Astrocyte of the hippocampus (primary cell): Measurements from ENCODE around the gene EVC2.
"Not testable (repeated sequence)": the region's sequence is repeated elsewhere in the genome, so short reads cannot be mapped to it uniquely, and the experiment has no call there.

Experiments used
- DNase-seq: peaks from one replicate; pipeline ENCODE4 v3.0.0; 2011; ENCODE audit warnings: low read depth, low spot score

The EVC2 gene

DNA sequence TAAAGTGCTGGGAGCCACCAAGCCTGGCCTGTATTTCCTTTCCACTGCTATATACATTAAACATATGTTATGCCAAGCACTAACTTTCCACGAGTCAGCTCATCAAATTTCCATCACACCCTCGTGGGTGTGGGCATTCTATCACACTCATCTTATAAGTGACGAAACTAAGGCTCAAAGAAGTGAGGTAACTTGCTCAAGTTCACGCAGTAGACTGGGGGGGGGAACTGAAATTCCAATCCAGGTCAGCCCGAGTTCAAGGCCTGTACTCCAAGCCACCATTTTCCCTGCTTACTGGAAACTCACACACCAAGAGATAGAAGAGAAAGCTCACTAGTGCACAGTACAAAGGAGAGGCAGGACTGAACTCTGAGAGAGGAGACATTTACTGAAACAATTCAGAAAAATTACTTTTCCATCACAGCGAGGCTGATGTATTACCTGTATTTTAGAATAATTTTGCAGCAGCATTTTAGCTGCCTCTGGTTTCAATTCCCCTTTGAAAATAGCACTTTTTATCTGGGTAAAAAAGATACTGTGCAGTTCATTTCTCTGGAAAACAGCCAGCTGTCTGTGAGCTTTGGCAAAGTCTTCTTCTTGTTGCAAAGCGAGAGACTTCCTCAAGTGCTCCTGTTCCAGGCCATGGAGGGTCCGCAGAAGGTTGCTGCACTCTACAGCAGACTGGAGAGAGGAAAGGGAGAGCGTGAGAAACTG lies 76.8 kb downstream of the EVC2 start:
- no peak for DNase-seq

DNA sequence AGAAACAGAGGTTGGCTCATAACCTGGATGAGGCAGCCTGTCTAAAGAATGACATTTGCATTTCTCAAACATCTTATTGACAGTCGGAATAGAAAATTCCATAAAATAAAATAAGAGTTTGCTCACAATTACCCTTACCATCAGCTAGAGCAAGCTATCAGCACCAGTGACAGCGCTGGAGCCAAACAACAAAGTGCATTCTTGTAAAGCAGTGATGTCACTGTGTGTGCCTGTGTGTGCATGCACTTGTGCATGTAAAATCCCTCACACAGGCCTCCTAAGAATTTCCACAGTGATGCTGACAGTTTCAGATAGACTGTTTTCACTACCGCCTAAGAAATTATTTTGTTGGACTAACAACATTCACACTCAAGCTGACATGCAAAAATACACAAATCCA lies 77.6 kb downstream of the EVC2 start:
- DNase-seq = no peak

DNA sequence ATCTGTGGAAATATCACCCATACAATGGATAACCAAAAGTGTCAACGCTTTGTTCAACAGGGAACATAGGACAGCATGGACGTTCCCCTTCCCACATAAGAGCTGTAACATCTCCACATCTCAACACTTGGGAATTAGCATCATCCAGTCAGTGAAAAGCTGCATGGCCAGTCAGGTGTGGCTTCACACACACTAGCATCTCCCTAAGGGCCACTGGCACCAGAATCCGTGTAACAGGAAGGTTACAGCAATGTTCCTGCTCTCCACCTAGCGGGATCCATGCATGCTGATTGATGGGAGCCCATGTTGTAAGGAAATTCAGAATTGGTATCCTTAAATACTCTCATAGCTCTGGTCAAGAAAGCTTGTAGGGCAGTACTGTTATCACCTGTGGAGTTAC lies 78.8 kb downstream of the EVC2 start:
- DNase-seq = no peak

DNA sequence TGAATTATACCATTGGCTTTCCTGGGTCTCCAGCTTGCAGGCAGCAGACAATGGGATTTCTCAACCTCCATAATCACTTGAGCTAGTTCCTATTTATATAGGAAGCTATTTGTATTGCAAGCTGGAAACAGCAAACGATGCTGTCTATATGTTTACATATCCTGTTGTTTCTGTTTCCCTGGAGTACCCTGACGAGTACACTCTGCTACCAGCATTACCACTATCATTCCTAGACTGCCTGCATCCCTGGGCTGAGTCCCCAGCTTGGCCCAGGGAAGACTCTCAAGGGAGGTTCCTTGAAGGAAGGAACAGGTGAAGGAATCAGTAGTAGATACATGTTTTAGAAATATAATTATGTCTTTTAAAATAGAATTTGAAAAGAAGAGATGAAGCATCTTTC lies 81.4 kb downstream of the EVC2 start:
- no peak for DNase-seq

DNA sequence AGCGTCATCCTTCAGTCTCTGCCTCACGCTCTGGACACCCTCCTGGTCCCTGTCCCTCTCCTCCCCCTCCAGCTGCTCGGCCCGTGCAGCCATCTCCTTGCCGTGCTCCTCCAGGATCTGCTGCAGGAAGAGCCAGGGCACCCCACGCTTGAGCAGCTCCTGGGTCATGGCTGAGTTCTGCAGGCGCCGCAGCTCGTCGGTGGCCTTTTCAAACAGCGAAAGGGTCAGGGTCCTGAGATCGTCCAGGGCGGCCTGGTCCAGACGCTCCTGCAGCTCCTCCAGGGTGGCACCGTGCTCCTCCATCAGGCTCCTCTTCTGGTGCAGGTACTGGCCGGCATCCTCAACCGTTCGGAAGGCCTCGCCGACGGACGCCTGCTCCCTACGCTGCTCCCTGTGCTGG lies 85.8 kb downstream of the EVC2 start:
- DNase-seq = no peak

DNA sequence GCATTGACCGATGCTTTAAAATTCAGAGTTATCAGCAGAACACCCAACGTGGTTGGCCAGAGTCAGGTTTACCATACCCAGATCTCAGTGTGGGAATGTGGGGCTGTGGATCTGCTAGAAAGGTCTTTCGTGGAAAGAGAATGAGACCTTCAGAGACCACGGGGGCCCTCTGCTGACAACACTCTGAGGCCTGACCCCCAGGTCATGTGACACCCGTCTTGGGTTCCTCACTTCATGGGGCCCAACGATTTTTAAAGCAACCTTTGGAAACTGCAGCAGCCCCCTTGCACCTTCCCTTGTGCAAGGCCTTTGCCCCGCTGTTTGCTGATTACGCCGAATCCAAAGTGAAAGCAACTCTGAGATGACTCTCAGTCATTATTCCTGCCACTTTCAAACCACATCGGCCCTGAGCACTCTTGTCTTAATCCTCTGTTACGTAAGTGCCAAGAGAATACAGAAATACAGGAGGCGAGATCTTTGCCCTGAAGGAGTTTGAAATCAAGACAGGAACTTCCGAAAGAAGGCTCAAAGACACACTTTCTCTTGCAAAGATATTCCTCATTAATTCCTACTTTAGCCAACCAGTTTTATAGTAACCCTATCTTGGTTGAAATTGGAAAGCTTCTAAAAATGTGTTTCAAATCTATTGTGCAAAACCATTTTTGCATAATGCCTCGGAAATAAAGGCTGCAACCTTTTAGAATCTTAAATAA lies 88.3 kb downstream of the EVC2 start:
- DNase-seq = no peak

DNA sequence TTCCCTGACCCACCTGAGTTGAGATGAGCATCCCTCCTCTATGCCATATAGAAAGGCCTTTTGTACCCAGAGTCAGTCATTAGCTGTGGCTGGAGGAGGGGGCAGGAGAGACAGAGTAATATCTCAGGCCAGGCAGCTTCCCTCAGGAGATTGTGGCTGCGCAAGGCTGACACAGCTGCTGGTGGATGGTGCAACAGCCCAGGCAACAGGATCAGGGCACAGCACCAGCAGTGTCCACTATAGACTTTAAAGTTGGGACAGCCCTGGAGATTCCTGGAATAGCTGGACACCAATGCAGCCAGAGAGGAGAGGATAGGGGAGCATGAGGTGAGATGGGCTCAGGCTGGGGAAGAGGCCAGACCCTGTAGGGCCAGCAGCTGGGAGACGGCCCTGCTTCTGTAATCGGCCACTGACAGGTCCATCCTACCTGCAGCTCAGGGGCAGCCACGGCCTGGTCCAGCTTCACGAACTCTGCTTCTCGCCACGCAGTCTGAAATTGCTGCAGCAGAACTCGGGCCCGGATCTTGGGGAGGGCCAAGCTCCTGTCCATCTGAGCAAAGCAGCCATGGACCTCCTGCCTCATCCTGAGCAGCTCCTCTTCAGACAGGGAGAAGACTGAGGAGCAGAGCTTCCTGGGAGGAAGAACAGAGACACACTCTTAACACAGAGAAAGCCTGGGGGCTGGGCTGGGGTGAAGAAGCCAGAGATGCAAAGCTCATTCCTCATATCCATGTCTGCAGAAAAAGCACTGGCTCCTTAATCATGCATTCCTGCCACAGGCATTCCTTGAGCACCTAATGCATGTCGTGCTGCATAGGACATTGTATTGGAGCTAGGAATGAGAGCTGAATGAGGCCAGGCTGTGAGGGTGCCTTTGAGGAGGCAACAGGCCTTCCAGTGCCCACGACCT lies 90.1 kb downstream of the EVC2 start:
- DNase-seq = no peak

DNA sequence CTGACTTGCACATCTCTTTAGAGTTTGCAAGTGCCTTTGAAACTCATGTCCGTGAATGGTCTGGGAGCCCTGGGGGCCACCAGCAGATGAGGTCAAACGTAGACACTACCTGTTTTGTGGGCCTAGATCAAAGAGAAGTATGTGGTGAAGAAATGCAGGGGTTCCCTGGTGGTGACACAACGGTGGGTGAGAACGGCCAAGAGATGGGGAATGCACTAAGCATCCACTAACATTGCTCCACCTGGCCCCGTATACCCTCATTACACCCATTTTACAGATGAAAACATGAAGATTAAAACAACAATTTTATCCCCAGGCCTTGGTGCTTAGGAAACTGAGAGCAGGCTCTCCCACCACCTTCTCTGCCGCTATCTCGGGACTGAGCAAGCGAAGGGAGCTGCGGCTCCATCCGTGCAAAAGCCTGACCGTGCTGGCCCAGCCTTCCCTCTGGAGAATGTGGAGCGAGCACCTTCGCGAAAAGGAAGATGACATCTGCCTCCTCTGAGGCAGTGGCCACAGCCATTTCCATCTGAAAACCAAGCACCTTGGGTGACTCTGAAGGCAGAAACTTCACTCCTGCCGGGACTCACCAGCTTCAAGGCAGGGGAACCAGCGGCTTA lies 91.9 kb downstream of the EVC2 start:
- no peak for DNase-seq

DNA sequence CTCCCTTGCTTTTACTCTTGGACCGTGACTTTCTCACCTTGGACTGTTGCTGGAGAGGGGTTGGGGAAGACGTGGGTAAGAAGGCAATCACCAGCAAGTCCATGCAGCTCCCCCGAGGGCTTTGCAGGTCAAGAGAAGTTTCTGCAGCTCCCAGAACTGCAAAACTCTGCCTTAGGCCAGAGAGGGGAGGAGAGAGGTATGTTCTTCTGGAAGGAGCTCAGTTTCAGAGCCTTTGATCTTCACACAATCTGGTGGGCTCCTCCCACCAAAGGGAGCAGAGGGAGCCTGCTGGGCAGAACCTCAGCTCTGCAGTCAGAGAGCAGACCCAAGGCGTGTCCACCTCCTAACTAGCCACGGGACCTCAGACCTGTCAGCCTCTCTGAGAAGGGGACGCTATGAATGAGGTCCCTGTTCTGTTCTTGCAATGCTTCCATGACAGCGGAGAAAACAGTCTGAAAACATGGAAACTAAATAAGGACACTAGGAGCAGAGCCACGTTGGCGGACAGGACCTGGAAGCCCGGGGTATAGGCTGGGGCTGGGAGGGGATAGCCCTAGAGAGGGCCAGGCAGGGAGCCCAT lies 92.8 kb downstream of the EVC2 start:
- DNase-seq = no peak

DNA sequence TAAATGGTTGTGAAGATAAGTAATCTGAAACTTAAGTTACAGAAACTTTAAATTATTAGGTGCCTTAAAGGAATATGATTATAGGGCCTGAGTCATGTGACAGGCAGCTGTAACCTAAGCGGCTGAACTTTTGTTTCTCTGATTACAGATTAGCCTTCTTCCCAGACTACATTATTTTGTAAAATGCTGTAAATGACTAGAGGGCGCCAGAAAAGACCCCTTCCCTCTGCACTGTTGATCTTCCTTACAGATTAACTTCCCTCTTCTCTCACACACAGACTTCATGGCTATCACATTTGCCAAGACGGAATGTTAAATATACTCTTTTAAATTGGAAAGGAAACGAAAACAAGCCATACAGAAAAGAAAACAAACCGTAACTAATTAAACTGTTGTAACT lies 96.6 kb downstream of the EVC2 start:
- no peak for DNase-seq

DNA sequence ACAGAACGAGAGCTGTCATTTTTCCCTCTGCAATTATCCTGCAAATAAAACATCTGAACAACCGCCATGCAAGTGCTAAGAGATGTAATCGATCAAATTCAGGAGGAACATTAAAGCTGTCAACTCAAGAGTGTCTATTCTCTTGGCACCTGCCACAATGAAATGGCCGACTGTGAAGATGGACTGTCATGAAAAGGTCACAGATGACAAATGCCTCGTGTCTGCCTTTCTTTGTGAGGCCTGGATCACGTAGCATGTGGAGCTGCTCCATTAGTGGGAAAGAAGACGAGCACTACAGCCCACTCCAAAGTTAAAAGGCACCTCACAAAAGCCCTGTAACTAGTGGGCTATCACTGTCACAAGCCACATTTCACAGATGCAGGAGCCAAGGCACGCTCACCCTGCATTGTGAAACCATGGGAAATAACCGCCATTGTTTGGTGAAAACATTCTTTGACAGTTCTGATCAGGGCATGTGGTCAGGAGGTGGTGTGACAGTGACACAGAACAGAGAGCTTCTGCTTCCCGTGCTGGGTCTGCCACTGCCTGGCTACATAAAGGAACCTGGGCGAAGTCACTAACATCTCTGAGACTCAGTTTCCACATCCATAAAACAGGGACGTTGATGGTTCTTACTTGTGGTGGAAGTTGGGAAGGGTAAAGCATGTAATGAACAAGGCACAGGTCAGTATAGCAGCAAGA lies 98.9 kb downstream of the EVC2 start:
- no peak for DNase-seq

DNA sequence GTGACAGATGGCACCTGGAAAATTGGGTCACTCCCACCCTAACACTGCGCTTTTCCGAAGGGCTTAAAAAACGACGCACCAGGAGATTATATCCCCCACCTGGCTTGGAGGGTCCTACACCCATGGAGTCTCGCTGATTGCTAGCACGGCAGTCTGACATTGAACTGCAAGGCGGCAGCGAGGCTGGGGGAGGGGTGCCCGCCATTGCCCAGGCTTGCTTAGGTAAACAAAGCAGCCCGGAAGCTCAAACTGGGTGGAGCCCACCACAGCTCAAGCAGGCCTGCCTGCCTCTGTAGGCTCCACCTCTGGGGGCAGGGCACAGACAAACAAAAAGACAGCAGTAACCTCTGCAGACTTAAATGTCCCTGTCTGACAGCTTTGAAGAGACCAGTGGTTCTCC lies 114.5 kb downstream of the EVC2 start:
- not testable (repeated sequence) for DNase-seq

DNA sequence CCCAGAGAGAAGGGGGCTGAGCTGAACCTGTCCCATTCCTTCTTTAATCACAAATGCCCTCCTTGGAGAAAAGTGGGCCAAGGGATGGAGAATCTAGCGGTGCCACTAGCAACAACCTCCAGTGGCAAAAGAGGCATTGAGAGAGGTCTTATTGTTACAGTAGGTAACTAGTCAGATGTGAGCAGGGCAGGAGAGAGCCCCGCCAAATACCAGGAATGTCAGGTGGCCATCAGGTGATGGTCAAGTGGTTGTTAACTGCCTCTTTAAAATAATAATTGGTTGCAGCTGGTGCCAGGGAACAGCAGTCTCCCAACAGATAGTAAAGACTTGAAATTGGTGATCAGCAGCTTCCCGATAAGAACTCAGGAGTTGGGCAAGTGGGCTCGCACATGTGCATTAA lies 116.1 kb downstream of the EVC2 start:
- DNase-seq = no peak

DNA sequence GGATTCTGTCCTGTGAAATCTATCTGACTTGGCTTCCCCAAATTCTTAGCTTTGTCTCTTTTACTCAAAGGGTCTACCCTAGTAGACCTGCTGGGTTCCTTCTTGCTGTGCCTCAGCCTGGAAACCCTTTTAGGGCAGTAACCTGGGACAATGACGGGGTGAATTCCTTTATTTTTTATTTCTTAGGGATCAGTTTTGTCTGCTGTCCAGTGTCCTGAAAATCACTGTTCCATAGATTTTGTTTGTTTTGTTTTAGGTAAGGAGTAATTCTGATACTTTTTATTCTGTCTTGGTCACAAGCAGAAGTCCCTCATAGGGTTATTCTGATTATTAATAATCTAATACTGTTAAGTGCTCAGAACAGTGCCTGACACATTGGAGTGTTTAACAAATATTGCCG lies 118.9 kb downstream of the EVC2 start:
- no peak for DNase-seq

DNA sequence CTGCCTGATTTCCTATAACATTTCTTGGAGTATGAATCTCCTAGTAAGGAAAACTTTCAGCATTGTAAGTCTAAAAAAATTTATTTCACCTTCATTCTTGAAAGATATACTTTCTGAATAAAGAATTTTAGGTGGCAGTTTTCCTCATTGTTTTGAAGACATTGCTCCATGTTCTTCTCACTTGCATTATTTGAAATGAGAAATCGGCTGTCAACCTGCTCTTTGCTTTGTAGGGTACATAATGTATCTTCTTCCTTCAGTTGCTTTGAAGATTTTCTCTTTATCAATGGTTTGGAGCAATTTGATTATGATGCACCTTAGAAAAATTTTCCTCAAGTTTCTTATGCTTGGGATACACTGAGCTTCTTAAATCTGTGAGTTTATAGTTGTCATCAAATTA lies 120.3 kb downstream of the EVC2 start:
- DNase-seq = no peak

DNA sequence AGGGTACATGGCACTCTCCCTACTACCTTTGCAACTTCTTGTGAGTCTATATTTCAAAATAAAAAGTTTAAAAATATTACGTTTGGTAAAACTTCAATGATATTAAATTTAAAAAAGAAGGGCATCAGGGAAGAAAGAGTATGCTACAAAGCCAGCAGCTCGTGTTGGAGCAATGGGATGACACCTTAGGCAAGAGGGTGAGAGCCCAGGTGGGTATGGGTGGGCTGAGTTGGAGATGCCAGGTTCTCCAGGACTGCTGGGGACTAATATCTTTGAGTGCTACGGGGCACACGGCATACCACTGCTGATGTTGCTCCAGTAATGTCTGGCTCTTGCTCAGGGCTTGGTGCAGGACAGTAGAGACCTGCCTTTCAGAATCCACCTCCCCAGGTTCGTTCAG lies 132.4 kb downstream of the EVC2 start:
- no peak for DNase-seq

DNA sequence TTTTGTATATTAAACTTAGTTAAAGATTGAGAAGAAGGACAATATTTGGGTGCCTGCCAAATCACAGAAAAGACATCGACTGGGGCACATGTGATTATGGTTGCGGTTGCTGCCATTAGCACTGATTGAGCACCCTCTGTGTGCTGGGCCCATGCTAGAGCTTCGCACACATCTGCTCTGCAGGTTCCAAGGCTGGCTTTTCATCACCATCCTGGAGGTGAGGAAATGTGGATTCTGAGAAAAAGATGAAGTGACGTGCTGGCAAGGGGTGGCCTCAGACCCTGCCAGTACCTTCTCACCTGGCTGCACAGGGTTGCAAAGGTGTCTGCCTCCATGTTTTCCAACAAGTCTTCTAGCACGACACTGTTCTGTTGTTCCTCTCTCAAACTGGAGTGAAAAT lies 134.0 kb downstream of the EVC2 start:
- no peak for DNase-seq

DNA sequence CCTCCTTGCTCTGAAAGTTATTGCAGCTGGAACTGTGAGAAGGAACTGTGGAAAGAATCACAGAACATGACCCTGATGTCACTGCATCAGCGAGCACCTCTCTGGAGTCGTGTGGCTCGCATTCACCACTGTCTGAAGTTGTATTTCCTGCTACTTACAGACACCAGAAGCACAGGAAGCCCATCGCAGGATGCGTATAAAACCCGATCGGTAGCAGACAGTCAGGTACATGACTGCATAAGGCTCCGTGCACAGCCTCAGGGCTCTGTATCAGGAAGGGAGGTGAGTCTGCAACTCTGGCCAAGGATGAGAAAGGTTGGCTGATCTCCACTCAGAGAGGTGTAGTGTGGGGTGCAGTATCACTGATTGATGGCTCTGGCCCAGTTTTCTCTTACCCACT lies 134.4 kb downstream of the EVC2 start:
- DNase-seq = no peak

DNA sequence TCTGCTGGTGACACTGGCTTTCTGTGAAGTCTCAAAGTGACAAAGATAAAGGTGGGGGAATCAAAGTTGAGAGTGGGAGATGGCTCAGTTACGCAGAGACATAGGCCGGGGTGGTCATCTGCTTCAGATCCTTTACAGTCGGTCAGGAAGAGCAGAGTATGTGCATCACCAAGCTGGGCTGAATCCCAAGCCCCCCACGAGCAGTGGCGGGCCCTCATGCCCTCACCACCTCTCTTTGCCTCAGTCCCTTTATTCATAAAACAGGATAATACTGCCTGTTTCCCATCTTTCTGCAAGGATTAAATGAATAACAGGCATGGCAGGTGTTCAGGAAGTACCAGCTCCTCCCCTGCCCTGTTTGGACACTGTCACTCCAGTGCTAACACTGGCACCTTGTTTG lies 135.6 kb downstream of the EVC2 start:
- DNase-seq = no peak

DNA sequence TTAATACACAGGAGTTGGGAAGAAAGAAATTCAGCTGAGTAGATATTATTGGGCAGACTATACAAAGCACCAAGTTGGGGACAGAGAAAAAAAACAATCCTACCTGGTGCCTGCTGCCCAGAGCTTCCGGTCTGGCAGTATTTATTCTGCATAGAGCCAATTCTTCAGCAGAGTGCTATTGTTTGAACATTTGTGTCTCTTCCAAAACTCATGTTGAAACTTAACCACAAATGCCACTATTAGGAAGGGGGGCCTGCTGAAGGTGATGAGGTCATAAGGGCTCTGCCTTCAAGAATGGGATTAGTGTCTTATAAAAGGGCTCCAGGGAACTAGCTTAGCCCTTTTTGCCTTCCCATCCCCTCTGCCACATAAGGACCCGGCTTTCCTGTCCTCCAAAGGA lies 136.2 kb downstream of the EVC2 start:
- DNase-seq = peak; percentile 55

DNA sequence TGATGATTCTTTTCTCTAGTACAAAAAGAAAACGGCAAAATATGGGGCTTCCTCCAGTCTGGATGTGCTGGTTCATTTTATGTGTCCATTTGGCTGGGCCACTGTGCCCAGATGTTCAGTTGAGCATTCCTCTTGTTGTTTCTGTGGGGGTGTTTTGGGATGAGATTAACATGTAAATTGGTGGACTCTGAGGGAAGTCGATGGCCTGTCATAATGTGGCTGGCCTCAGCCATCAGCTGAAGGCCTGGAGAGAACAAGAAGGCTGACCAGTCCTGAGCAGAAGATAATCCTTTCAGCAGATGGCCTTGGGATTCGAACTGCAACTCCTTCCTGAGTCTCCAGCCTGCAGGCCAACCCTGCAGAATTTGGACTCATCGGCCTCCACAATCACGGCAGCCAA lies 136.7 kb downstream of the EVC2 start:
- no peak for DNase-seq
